OCI-LY3 (cell line): ENCODE data around the gene CCL20.

ENCODE experiments used
- EZH2phosphoT487 ChIP-seq: fragments of 200-600 bp; shearing (Covaris generic); IDR thresholded peaks from 2 replicates; pipeline ENCODE4 v1.6.1; 2018; ENCODE audit warnings: antibody characterized with exemption, mixed run types, low read depth
- TF ChIP-seq, protein P1 (sequence below): fragments of 200-600, 300-600 bp; sonication (generic); IDR thresholded peaks from 2 replicates; pipeline ENCODE4 v1.5.1; 2014; ENCODE audit warnings: antibody characterized with exemption, low read length, low read depth

DNA sequence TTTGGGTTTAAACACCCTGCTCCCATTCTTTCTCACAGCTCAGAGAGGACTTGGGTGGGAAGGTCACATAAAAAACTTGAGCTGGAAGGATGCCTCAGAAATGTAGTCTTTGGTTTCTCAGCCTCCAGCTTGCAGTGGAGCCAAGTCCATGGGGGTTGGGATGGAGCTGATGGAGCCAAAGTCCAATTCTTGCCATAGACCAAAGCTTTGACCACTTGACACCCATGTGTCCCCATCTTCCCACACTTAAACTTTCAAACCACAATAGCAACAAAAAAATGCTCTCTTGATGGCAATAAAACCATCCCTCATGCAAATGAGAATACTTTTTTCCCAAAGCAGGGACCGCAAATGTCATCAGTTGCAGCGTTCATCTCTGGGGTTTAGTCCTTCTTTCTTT is 43.1 kb downstream of the CCL20 start:
- TF ChIP-seq, protein P1, sequence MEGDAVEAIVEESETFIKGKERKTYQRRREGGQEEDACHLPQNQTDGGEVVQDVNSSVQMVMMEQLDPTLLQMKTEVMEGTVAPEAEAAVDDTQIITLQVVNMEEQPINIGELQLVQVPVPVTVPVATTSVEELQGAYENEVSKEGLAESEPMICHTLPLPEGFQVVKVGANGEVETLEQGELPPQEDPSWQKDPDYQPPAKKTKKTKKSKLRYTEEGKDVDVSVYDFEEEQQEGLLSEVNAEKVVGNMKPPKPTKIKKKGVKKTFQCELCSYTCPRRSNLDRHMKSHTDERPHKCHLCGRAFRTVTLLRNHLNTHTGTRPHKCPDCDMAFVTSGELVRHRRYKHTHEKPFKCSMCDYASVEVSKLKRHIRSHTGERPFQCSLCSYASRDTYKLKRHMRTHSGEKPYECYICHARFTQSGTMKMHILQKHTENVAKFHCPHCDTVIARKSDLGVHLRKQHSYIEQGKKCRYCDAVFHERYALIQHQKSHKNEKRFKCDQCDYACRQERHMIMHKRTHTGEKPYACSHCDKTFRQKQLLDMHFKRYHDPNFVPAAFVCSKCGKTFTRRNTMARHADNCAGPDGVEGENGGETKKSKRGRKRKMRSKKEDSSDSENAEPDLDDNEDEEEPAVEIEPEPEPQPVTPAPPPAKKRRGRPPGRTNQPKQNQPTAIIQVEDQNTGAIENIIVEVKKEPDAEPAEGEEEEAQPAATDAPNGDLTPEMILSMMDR: no peak
- no peak for TF ChIP-seq EZH2phosphoT487
